Measurements from ENCODE around the gene TMX3.

- TF ChIP-seq POLR2A (IDR thresholded peaks at IDR 0.05): no peak
- TF ChIP-seq, protein P1, sequence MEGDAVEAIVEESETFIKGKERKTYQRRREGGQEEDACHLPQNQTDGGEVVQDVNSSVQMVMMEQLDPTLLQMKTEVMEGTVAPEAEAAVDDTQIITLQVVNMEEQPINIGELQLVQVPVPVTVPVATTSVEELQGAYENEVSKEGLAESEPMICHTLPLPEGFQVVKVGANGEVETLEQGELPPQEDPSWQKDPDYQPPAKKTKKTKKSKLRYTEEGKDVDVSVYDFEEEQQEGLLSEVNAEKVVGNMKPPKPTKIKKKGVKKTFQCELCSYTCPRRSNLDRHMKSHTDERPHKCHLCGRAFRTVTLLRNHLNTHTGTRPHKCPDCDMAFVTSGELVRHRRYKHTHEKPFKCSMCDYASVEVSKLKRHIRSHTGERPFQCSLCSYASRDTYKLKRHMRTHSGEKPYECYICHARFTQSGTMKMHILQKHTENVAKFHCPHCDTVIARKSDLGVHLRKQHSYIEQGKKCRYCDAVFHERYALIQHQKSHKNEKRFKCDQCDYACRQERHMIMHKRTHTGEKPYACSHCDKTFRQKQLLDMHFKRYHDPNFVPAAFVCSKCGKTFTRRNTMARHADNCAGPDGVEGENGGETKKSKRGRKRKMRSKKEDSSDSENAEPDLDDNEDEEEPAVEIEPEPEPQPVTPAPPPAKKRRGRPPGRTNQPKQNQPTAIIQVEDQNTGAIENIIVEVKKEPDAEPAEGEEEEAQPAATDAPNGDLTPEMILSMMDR (IDR thresholded peaks at IDR 0.05): no peak
These were observed 48.2 kb upstream of the TMX3 start for GRCh38 chr18:68763083-68763482.
